Stimulated activated CD8-positive, alpha-beta memory T cell treated with anti-CD3 and anti-CD28 coated beads, Interleukin-4, amount 100 ng/mL, for 48 hours (primary cell): ENCODE measurements around the gene SNX10.
"Not testable (repeated sequence)": the region's sequence is repeated elsewhere in the genome, so short reads cannot be mapped to it uniquely, and the experiment has no call there.

Experiments
- DNase-seq: peaks from one replicate; pipeline ENCODE4 v3.0.0-alpha.2; 2020

SNX10 gene

GRCh38 chr7:26291699-26292538, at the start of gene SNX10:
TSS of gene SNX10 (plus strand) at chr7:26291862. CDS start at chr7:26346443, 54,581 bp downstream.
- DNase-seq: peak; percentile 79

GRCh38 chr7:26245150-26245549, 46.5 kb upstream of the SNX10 start:
- no peak for DNase-seq

GRCh38 chr7:26250239-26250638, 41.4 kb upstream of the SNX10 start:
- DNase-seq: no peak

GRCh38 chr7:26261866-26262265, 29.8 kb upstream of the SNX10 start:
- DNase-seq: not testable (repeated sequence)

- DNase-seq: no peak
These were observed 26.6 kb upstream of the SNX10 start for GRCh38 chr7:26265065-26265464.

- DNase-seq: no peak
These were observed 26.1 kb upstream of the SNX10 start for GRCh38 chr7:26265499-26266075.

- no peak for DNase-seq
These were observed 24.0 kb upstream of the SNX10 start for GRCh38 chr7:26267601-26268166.

GRCh38 chr7:26275213-26275612, 16.4 kb upstream of the SNX10 start:
- no peak for DNase-seq

GRCh38 chr7:26278770-26279169, 12.9 kb upstream of the SNX10 start:
- DNase-seq: no peak

GRCh38 chr7:26279405-26279804, 12.3 kb upstream of the SNX10 start:
- DNase-seq: peak; percentile 36

- DNase-seq: no peak
These were observed 11.6 kb upstream of the SNX10 start for GRCh38 chr7:26280097-26280496.

GRCh38 chr7:26280723-26281122, 10.9 kb upstream of the SNX10 start:
- DNase-seq: no peak

- no peak for DNase-seq
These were observed 7.2 kb upstream of the SNX10 start for GRCh38 chr7:26284477-26284876.

- no peak for DNase-seq
These were observed 6.5 kb upstream of the SNX10 start for GRCh38 chr7:26284995-26285632.

- no peak for DNase-seq
These were observed 5.5 kb upstream of the SNX10 start for GRCh38 chr7:26286157-26286556.

GRCh38 chr7:26288126-26288525, 3.5 kb upstream of the SNX10 start:
- not testable (repeated sequence) for DNase-seq

GRCh38 chr7:26291251-26291650, 411 bp upstream of the SNX10 start:
- DNase-seq: no peak

GRCh38 chr7:26292768-26293560, 1.3 kb downstream of the SNX10 start:
- peak; percentile 38 for DNase-seq

GRCh38 chr7:26293569-26294308, 2.1 kb downstream of the SNX10 start:
- peak; percentile 71 for DNase-seq

GRCh38 chr7:26295015-26295414, 3.4 kb downstream of the SNX10 start:
- DNase-seq: no peak

GRCh38 chr7:26295586-26295985, 3.9 kb downstream of the SNX10 start:
- DNase-seq: no peak

GRCh38 chr7:26298472-26299058, 6.9 kb downstream of the SNX10 start:
- no peak for DNase-seq
